ENCODE measurements around the gene GLIPR1L1.

GLIPR1L1 gene

GRCh38 chr12:75350413-75350812 is 15.9 kb downstream of the GLIPR1L1 start:
- no peak for DNase-seq (ENCODE audit: low read depth)

GRCh38 chr12:75354011-75354410 is 19.5 kb downstream of the GLIPR1L1 start:
- DNase-seq (ENCODE audit: low read depth): no peak

DNA sequence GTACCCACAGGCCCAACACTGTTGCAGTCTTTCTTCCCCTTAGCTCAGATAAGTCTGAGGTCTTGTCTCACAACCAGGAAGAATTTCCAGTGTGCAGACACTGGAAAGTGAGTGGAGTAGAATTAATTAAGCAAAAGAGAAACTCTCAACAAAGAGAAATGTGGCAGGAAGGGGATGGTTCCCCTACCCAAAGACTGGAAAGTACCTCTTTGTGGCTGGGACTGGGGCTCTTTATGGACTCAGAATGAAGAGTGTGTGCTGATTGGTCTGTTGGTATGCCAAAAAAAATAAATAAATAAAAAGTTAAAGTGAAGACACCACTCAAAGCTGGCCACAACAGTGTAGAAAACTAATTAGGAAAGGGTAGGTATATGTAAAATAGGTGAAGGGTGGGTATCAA is 26.4 kb downstream of the GLIPR1L1 start:
- no peak for DNase-seq (ENCODE audit: low read depth)

- DNase-seq (ENCODE audit: low read depth): no peak
Observed at GRCh38 chr12:75361408-75361807, 26.9 kb downstream of the GLIPR1L1 start.

- no peak for DNase-seq (ENCODE audit: low read depth)
Observed at GRCh38 chr12:75364919-75365318, 30.4 kb downstream of the GLIPR1L1 start.

GRCh38 chr12:75366629-75367028 is 32.2 kb downstream of the GLIPR1L1 start:
- no peak for DNase-seq (ENCODE audit: low read depth)

- DNase-seq (ENCODE audit: low read depth): no peak
Observed at GRCh38 chr12:75374971-75375370, 40.5 kb downstream of the GLIPR1L1 start.

DNA sequence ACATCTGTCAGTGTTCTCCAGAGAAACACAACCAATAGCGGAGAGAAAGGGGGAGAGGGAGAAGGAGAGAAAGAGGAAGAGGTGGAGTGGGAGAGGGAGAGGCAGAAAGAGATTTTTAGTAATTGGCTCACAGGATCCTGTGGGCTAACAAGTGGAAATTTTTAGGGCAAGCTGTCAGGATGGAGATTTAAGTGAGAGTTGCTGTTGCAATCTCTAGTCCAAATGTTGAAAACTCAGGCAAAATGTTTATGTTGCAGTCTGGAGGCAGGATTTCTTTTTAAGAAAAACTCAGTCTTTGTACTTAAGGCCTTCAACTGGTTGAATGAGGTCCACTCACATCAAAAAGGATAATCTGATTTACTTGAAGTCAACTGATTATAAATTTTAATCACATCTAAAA is 43.9 kb downstream of the GLIPR1L1 start:
- no peak for DNase-seq (ENCODE audit: low read depth)

GRCh38 chr12:75389061-75389460 is 54.6 kb downstream of the GLIPR1L1 start:
- no peak for DNase-seq (ENCODE audit: low read depth)

DNA sequence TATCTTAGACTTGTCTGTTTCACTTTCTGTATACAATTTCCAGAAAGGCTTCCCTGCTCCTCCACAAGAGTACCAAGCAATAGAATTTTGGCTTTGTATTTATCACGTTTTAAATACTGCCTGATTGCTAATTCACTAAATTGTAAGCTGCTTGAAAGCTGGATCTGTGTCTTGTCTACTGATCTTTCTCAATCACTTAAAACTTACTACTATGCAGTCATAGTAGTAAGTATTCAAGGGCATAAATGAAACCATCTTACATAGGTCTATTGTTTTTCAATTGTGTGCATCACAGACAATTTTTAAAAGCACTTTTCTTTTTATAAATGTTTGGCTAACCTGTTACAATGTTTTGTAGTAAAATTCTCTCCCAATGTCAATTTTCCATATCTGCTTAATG is 55.2 kb downstream of the GLIPR1L1 start:
- DNase-seq (ENCODE audit: low read depth): no peak

- DNase-seq (ENCODE audit: low read depth): no peak
Observed at GRCh38 chr12:75390156-75390898, 55.9 kb downstream of the GLIPR1L1 start.

GRCh38 chr12:75390899-75391538 is 56.5 kb downstream of the GLIPR1L1 start, which contains the start of gene GLIPR1L2:
Gene GLIPR1L2 (plus strand): TSS chr12:75391089. CDS start chr12:75391117, 28 bp downstream.
- peak; percentile 93 for DNase-seq (ENCODE audit: low read depth)

GRCh38 chr12:75404231-75404630 is 69.8 kb downstream of the GLIPR1L1 start:
- no peak for DNase-seq (ENCODE audit: low read depth)

GRCh38 chr12:75407683-75408082 is 73.2 kb downstream of the GLIPR1L1 start:
- DNase-seq (ENCODE audit: low read depth): no peak

GRCh38 chr12:75409830-75410229 is 75.4 kb downstream of the GLIPR1L1 start:
- DNase-seq (ENCODE audit: low read depth): no peak

- no peak for DNase-seq (ENCODE audit: low read depth)
Observed at GRCh38 chr12:75414671-75415070, 80.2 kb downstream of the GLIPR1L1 start.

DNA sequence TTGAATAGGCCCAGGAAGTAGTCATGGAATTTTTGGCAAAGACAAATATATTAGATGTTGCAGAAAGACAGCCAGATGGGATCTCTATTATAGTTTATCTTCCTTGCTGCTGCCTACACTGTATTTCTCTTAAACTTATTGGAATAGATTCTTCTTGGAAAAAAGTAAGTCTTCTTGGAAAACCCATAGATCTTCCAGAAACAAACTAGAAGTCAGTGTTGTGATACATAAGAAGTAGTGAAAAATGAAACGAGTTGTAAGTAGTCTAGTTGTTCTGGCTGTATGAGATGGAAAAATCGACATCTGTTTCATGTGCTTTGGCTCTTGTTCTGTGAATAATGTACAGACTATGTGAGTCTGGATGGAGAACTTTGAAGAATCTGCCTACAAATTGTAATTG is 85.4 kb downstream of the GLIPR1L1 start:
- no peak for DNase-seq (ENCODE audit: low read depth)
